ENCODE data around the gene TPM4. TPM values are rescaled to one million over a fixed set of nuclear protein-coding genes. Genes with fewer than 3 reads are reported as not detected.

TPM4 gene
- total RNA-seq, 1 experiment from 2014 or later = 307 TPM

GRCh38 chr19:16111160-16111908 lies 35.0 kb downstream of the TPM4 start, which contains the start of gene RAB8A:
RAB8A (plus strand) TSS chr19:16111889; CDS start chr19:16111902, 13 bp downstream.
- Histone ChIP-seq H3K27ac (peak within 1 kb of the TSS; percentile 72), H3K4me2 (peak within 1 kb of the TSS; percentile 98), H3K27me3 (ENCODE audit: insufficient read depth, low read depth) (no peaks in the 10 kb centered on the region), H3K9me2 (ENCODE audit: insufficient read depth) (no peaks in the 10 kb centered on the region), H3K9me3 (ENCODE audit: insufficient read depth, low read depth) (no peaks in the 10 kb centered on the region), H2AFZ (peak within 1 kb of the TSS; percentile 95), H3K79me2 (ENCODE audit: low read depth) (peaks cover 42% of the 10 kb centered on the region), H4K20me1 (ENCODE audit: insufficient read depth) (no peaks in the 10 kb centered on the region; the same call in 1 of the 2 replicates), H3F3A (ENCODE audit: insufficient read depth, low read depth) (peaks cover 13% of the 10 kb centered on the region; the same call in 1 of the 2 replicates), H3K4me1 (replicated peaks; ENCODE audit: insufficient read depth) (peaks cover 12% of the 10 kb centered on the region), H3K4me3 (peak within 1 kb of the TSS; percentile 97), H3K36me3 (ENCODE audit: low read depth) (no peaks in the 10 kb centered on the region)
- POLR2A ChIA-PET (ENCODE audit: unreplicated experiment) = interaction anchor here (0.6 to 1.1 kb wide), 2 partner anchors 32 to 41 kb away, joined by 10 to 16 read pairs; partner anchors contain the start of gene HSH2D
- peak; percentile 97 to 99 for DNase-seq
- TF ChIP-seq CTCF (conservative IDR thresholded peaks at IDR 0.05) (peak; percentile 92), EZH2 (IDR thresholded peaks at IDR 0.05; ENCODE audit: low read depth) (no peak)
- CTCF ChIA-PET = interaction anchor here (1.2 to 1.4 kb wide), 2 partner anchors 41 to 69 kb away, joined by 3 to 4 read pairs; no protein-coding TSS in a partner anchor
- no TSS peak for BruUV-seq (replicated peaks)
- intact Hi-C loops (cut with micrococcal nuclease; ENCODE audit: unreplicated experiment) = loop anchor here (1.0 kb wide), 3 partner anchors 41 to 71 kb away; no protein-coding TSS in a partner anchor

- Histone ChIP-seq H2AFZ (peak overlapping the region; percentile 95), H3K4me3 (peak overlapping the region; percentile 97), H3K4me2 (peak overlapping the region; percentile 98), H3F3A (ENCODE audit: insufficient read depth, low read depth) (peaks cover 6% of the 10 kb centered on the region; the same call in 1 of the 2 replicates), H3K36me3 (ENCODE audit: low read depth) (no peaks in the 10 kb centered on the region; the same call in 1 of the 2 replicates), H3K79me2 (ENCODE audit: low read depth) (peaks cover 50% of the 10 kb centered on the region), H3K27me3 (ENCODE audit: insufficient read depth, low read depth) (no peaks in the 10 kb centered on the region), H3K27ac (peak overlapping the region; percentile 72), H4K20me1 (ENCODE audit: insufficient read depth) (peaks cover 4% of the 10 kb centered on the region; the same call in 1 of the 2 replicates), H3K9me3 (ENCODE audit: insufficient read depth, low read depth) (no peaks in the 10 kb centered on the region), H3K9me2 (ENCODE audit: insufficient read depth) (no peaks in the 10 kb centered on the region), H3K4me1 (replicated peaks; ENCODE audit: insufficient read depth) (peaks cover 12% of the 10 kb centered on the region)
- intact Hi-C loops (cut with micrococcal nuclease; ENCODE audit: unreplicated experiment) = loop anchor here (1.0 kb wide), 3 partner anchors 42 to 71 kb away; no protein-coding TSS in a partner anchor
- TF ChIP-seq EZH2 (IDR thresholded peaks at IDR 0.05; ENCODE audit: low read depth) (no peak), CTCF (conservative IDR thresholded peaks at IDR 0.05) (no peak)
- POLR2A ChIA-PET (ENCODE audit: unreplicated experiment) = interaction anchor here (1.1 kb wide), 1 partner anchor 31 kb away, joined by 10 read pairs; the partner anchor contains the start of gene HSH2D
- BruUV-seq (replicated peaks) = TSS peak; percentile 55
- CTCF ChIA-PET = interaction anchor here (1.4 kb wide), 1 partner anchor 70 kb away, joined by 4 read pairs; no protein-coding TSS in a partner anchor
- DNase-seq = no peak
Observed at GRCh38 chr19:16111909-16112752, 35.8 kb downstream of the TPM4 start.

- Histone ChIP-seq H3K9me3 (ENCODE audit: insufficient read depth, low read depth) (no peaks in the 10 kb centered on the region), H3K27me3 (ENCODE audit: insufficient read depth, low read depth) (no peaks in the 10 kb centered on the region), H3K79me2 (ENCODE audit: low read depth) (peaks cover 52% of the 10 kb centered on the region), H3K9me2 (ENCODE audit: insufficient read depth) (no peaks in the 10 kb centered on the region), H3K27ac (no peak overlapping the region), H2AFZ (no peak overlapping the region), H3K4me3 (peak overlapping the region; percentile 97), H3K4me2 (peak overlapping the region; percentile 98), H3K36me3 (ENCODE audit: low read depth) (no peaks in the 10 kb centered on the region; the same call in 1 of the 2 replicates), H3F3A (ENCODE audit: insufficient read depth, low read depth) (0 out of 2 replicates have a peak, but pooled peaks cover 5% of the 10 kb centered on the region), H3K4me1 (replicated peaks; ENCODE audit: insufficient read depth) (peaks cover 12% of the 10 kb centered on the region), H4K20me1 (ENCODE audit: insufficient read depth) (peaks cover 8% of the 10 kb centered on the region; the same call in 1 of the 2 replicates)
- ChIA-PET POLR2A (ENCODE audit: unreplicated experiment) (interaction anchor here (0.6 kb wide), 1 partner anchor 76 kb away, joined by 3 read pairs; no protein-coding TSS in a partner anchor), CTCF (interaction anchor here (0.6 kb wide), 1 partner anchor 67 kb away, joined by 3 read pairs; no protein-coding TSS in a partner anchor)
- no TSS peak for BruUV-seq (replicated peaks)
- DNase-seq = no peak
- intact Hi-C loops (cut with micrococcal nuclease; ENCODE audit: unreplicated experiment) = no loop called here
- TF ChIP-seq EZH2 (IDR thresholded peaks at IDR 0.05; ENCODE audit: low read depth) = no peak
- TF ChIP-seq CTCF (conservative IDR thresholded peaks at IDR 0.05) = no peak
Observed at GRCh38 chr19:16112778-16113177, 36.5 kb downstream of the TPM4 start.

Data from PC-9 (cell line).